Measurements from ENCODE around the gene ACVR1.
A peak's percentile ranks its signal among the peaks of the same experiment; 100 is the strongest.
"Not testable (repeated sequence)": the region's sequence is repeated elsewhere in the genome, so short reads cannot be mapped to it uniquely, and the experiment has no call there.

Gene ACVR1

DNA sequence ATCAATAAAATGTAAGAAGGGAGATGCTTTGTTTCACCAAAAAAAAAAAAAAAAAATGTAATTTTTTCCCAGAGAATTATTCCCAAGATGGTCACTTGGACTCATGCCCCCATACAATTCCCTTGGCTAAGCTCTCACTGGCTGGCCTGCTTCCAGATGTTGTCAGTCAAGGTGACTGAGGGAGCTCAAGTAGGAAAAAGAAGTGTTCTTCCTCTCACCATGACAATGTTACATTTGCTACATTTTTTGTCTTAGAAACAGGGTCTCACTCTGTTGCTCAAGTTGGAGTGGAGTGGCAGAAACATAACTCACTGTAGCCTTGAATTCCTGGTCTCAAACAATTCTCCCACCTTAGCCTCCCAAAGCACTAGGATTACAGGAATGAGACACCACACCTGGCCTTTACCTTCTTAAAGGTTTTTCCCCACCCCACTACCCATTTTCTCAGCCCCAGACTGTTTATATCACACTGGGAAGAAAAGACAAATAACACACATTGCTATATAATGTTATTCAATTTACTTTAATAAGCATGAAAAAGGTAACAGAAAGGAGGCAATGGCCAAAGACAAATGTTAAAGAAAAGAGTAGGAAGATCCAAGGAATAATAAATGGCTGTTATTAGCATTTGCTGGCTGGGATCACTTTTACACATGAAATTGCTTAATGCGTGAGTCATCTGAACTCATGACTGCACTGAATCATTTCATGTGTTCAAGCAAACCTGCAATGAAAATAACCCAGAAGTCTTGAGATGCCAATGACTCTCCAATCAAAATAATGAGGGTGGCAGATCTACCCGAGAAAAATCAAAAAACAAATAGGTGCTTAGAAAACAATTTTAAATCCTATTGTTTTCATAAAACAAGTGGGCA, 45.2 kb downstream of the ACVR1 start:
- H3K4me1 ChIP-seq (ENCODE audit: control insufficient read depth, insufficient read depth, low read length): peaks cover 40% of the 10 kb centered on the region
- H3K9me3 ChIP-seq (ENCODE audit: control insufficient read depth, insufficient read depth, low read length): no peaks in the 10 kb centered on the region
- H3K9ac ChIP-seq (ENCODE audit: low read depth, low read length): peak overlapping the region; percentile 46; the same call in 1 of the 2 replicates
- H3K4me3 ChIP-seq (ENCODE audit: low read depth, low read length): peak overlapping the region; percentile 31; the same call in 1 of the 2 replicates
- H3K27me3 ChIP-seq (ENCODE audit: control insufficient read depth, insufficient read depth, low read length): no peaks in the 10 kb centered on the region
- H3K27ac ChIP-seq (ENCODE audit: low read depth, low read length): peak overlapping the region; percentile 56
- no peaks in the 10 kb centered on the region for H3K36me3 ChIP-seq (ENCODE audit: control insufficient read depth, insufficient read depth, low read length)

GRCh38 chr2:157830266-157830665, 45.9 kb downstream of the ACVR1 start:
- Histone ChIP-seq H3K27ac (ENCODE audit: low read depth, low read length) (no peak overlapping the region), H3K9ac (ENCODE audit: low read depth, low read length) (no peak overlapping the region), H3K9me3 (ENCODE audit: control insufficient read depth, insufficient read depth, low read length) (no peaks in the 10 kb centered on the region), H3K27me3 (ENCODE audit: control insufficient read depth, insufficient read depth, low read length) (no peaks in the 10 kb centered on the region), H3K4me1 (ENCODE audit: control insufficient read depth, insufficient read depth, low read length) (peaks cover 36% of the 10 kb centered on the region), H3K4me3 (ENCODE audit: low read depth, low read length) (no peak overlapping the region), H3K36me3 (ENCODE audit: control insufficient read depth, insufficient read depth, low read length) (no peaks in the 10 kb centered on the region)

DNA sequence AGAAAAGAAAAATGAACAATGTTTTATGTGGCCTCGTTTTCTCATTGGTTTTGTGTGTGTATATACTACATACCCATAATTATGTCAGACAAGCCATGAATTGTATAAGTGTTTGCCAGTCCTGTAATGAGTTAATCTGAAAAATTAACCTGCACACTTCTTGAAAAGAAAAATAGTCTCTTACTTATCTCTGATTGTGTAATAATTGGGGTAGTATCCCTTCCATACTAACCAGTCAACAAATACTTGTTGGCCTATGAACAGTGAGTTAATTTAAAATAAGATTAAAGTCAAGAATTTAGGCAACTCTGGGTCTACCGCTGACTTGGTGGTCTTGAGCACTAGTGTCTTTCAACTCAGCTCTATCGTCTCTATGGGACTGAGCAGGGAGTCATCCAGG, 48.8 kb downstream of the ACVR1 start:
- Histone ChIP-seq H3K27me3 (ENCODE audit: control insufficient read depth, insufficient read depth, low read length) (no peaks in the 10 kb centered on the region), H3K9ac (ENCODE audit: low read depth, low read length) (no peak overlapping the region), H3K27ac (ENCODE audit: low read depth, low read length) (no peak overlapping the region), H3K4me1 (ENCODE audit: control insufficient read depth, insufficient read depth, low read length) (peaks cover 26% of the 10 kb centered on the region), H3K9me3 (ENCODE audit: control insufficient read depth, insufficient read depth, low read length) (no peaks in the 10 kb centered on the region), H3K4me3 (ENCODE audit: low read depth, low read length) (no peak overlapping the region), H3K36me3 (ENCODE audit: control insufficient read depth, insufficient read depth, low read length) (no peaks in the 10 kb centered on the region)

DNA sequence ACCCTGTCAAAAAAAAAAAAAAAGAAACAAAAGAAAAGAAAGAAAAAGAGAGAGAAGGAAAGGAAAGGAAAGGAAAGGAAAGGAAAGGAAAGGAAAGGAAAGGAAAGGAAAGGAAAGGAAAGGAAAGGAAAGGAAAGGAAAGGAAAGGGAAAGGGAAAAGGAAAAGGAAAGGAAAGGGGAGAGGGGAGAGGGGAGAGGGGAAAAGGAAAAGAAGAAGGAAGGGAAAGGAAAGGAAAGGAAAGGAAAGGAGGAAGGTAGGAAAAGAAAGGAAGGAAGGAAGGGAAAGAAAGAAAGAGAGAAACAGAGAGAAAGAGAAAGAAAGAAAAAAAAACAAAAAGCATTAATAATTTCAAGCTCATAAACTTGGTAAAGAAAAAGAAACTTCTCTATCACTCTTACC, 49.5 kb downstream of the ACVR1 start:
- H3K36me3 ChIP-seq (ENCODE audit: control insufficient read depth, insufficient read depth, low read length); H3K9me3 ChIP-seq (ENCODE audit: control insufficient read depth, insufficient read depth, low read length); H3K9ac ChIP-seq (ENCODE audit: low read depth, low read length); H3K27me3 ChIP-seq (ENCODE audit: control insufficient read depth, insufficient read depth, low read length); H3K4me3 ChIP-seq (ENCODE audit: low read depth, low read length); H3K27ac ChIP-seq (ENCODE audit: low read depth, low read length): not testable (repeated sequence)
- peaks cover 19% of the 10 kb centered on the region for H3K4me1 ChIP-seq (ENCODE audit: control insufficient read depth, insufficient read depth, low read length)

DNA sequence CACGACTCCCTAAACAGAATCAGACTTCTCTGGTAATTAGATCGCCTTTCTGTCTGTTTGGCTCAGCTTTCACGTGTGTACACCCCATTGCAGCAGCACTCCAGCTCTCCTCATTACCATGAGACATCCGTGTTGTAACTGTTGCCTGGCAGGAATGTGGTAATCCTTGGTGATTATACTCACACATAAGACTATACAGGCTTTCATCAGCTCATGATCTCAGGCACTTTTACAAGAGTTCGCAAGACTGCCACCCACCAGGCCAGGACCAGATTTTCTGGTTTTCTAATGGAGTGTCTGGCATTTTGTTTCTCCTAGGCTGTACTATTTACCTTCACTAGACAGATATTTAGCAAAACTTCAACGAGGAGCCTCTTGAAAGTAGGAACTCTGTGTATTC, 50.2 kb downstream of the ACVR1 start:
- H3K9ac ChIP-seq (ENCODE audit: low read depth, low read length): no peak overlapping the region

GRCh38 chr2:157822993-157823392, 53.1 kb downstream of the ACVR1 start:
- no peaks in the 10 kb centered on the region for H3K27me3 ChIP-seq (ENCODE audit: control insufficient read depth, insufficient read depth, low read length)
- 0 out of 2 replicates have a peak, but pooled peaks cover 5% of the 10 kb centered on the region for H3K36me3 ChIP-seq (ENCODE audit: control insufficient read depth, insufficient read depth, low read length)
- no peaks in the 10 kb centered on the region for H3K9me3 ChIP-seq (ENCODE audit: control insufficient read depth, insufficient read depth, low read length)
- H3K27ac ChIP-seq (ENCODE audit: low read depth, low read length): no peak overlapping the region
- H3K4me3 ChIP-seq (ENCODE audit: low read depth, low read length): no peak overlapping the region
- no peak overlapping the region for H3K9ac ChIP-seq (ENCODE audit: low read depth, low read length)
- peaks cover 7% of the 10 kb centered on the region; the same call in 1 of the 2 replicates for H3K4me1 ChIP-seq (ENCODE audit: control insufficient read depth, insufficient read depth, low read length)

More for the DNA sequence above, 50.2 kb downstream of the ACVR1 start:
- no peak overlapping the region for H3K4me3 ChIP-seq (ENCODE audit: low read depth, low read length)
- H3K36me3 ChIP-seq (ENCODE audit: control insufficient read depth, insufficient read depth, low read length): no peaks in the 10 kb centered on the region
- H3K27me3 ChIP-seq (ENCODE audit: control insufficient read depth, insufficient read depth, low read length): no peaks in the 10 kb centered on the region
- H3K27ac ChIP-seq (ENCODE audit: low read depth, low read length): no peak overlapping the region
- no peaks in the 10 kb centered on the region for H3K9me3 ChIP-seq (ENCODE audit: control insufficient read depth, insufficient read depth, low read length)
- peaks cover 11% of the 10 kb centered on the region for H3K4me1 ChIP-seq (ENCODE audit: control insufficient read depth, insufficient read depth, low read length)

DNA sequence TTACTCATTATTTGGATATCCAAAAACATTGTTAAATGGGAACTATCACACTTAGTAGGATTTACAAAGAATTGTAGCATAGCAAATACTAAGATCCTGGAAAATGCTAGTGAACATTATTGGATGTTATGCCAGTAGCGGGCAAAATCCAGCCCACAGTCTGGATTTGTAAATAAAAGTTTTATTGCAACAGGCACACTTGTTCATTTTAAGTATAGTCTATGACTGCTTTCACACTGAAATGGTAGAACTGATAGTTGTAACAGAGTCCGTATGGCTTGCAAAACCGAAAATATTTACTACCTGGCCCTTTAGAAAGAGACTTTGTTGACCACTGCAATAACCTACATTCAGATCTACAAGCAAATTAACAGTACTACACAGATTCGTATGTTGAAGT, 53.6 kb downstream of the ACVR1 start:
- no peaks in the 10 kb centered on the region for H3K9me3 ChIP-seq (ENCODE audit: control insufficient read depth, insufficient read depth, low read length)
- H3K27me3 ChIP-seq (ENCODE audit: control insufficient read depth, insufficient read depth, low read length): no peaks in the 10 kb centered on the region
- no peak overlapping the region for H3K4me3 ChIP-seq (ENCODE audit: low read depth, low read length)
- 0 out of 2 replicates have a peak, but pooled peaks cover 6% of the 10 kb centered on the region for H3K36me3 ChIP-seq (ENCODE audit: control insufficient read depth, insufficient read depth, low read length)
- no peak overlapping the region for H3K9ac ChIP-seq (ENCODE audit: low read depth, low read length)
- no peak overlapping the region for H3K27ac ChIP-seq (ENCODE audit: low read depth, low read length)
- H3K4me1 ChIP-seq (ENCODE audit: control insufficient read depth, insufficient read depth, low read length): peaks cover 4% of the 10 kb centered on the region; the same call in 1 of the 2 replicates

DNA sequence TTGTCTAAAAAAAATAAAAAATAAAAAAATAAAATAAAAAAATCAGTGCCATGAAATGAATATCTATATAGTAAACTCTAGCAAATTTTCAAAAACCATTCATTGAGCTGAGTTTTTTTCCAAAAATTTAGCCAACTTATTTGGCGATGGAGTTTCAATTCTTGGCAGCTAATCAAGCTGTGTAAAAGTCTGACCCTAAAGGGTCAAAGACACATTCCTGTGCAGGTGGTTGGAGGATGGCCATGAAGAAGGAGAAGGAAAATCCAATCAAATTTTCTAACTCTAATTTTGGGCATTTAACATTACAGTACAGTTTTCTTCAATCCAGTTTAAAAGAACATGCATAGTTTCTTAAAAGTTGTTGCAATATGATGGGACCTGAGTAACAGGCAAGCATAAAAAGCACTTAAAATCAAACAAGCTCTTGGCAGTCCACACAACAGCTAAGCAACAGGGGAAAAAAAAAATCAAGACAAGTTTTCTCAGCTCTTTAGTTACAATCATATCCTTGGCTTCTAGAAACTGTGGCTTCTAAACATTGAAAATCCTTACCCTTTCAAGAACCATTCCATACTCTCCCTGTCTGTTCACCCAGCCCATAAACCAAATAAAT, 54.5 kb downstream of the ACVR1 start:
- Histone ChIP-seq H3K27ac (ENCODE audit: low read depth, low read length) (no peak overlapping the region), H3K27me3 (ENCODE audit: control insufficient read depth, insufficient read depth, low read length) (no peaks in the 10 kb centered on the region), H3K4me1 (ENCODE audit: control insufficient read depth, insufficient read depth, low read length) (peaks cover 4% of the 10 kb centered on the region; the same call in 1 of the 2 replicates), H3K36me3 (ENCODE audit: control insufficient read depth, insufficient read depth, low read length) (peaks cover 12% of the 10 kb centered on the region), H3K9me3 (ENCODE audit: control insufficient read depth, insufficient read depth, low read length) (no peaks in the 10 kb centered on the region), H3K4me3 (ENCODE audit: low read depth, low read length) (no peak overlapping the region), H3K9ac (ENCODE audit: low read depth, low read length) (no peak overlapping the region)

GRCh38 chr2:157820193-157820592, 55.9 kb downstream of the ACVR1 start:
- no peak overlapping the region for H3K9ac ChIP-seq (ENCODE audit: low read depth, low read length)
- H3K9me3 ChIP-seq (ENCODE audit: control insufficient read depth, insufficient read depth, low read length): no peaks in the 10 kb centered on the region
- H3K4me1 ChIP-seq (ENCODE audit: control insufficient read depth, insufficient read depth, low read length): peaks cover 4% of the 10 kb centered on the region; the same call in 1 of the 2 replicates
- H3K36me3 ChIP-seq (ENCODE audit: control insufficient read depth, insufficient read depth, low read length): peaks cover 12% of the 10 kb centered on the region
- H3K27me3 ChIP-seq (ENCODE audit: control insufficient read depth, insufficient read depth, low read length): no peaks in the 10 kb centered on the region
- H3K4me3 ChIP-seq (ENCODE audit: low read depth, low read length): no peak overlapping the region
- H3K27ac ChIP-seq (ENCODE audit: low read depth, low read length): no peak overlapping the region

DNA sequence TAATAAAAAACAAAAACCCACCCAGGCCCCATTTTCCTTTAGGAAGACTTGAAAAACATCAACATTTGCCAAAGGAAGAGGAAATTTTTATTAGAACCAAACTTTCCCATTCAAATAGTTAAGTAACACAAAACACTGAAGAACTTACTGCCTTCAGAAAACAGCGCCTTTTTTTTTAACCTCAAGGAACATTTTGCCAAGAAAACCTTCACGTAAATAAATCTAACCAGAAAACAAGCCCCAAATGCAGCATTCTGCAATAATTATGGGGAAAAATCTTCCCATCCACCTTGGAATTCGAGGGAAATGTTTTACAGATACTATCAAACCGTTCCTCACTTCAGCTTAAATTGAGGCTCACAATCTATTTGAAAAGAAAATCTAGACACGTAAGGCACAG, 56.4 kb downstream of the ACVR1 start:
- H3K4me1 ChIP-seq (ENCODE audit: control insufficient read depth, insufficient read depth, low read length): peaks cover 4% of the 10 kb centered on the region; the same call in 1 of the 2 replicates
- no peaks in the 10 kb centered on the region for H3K27me3 ChIP-seq (ENCODE audit: control insufficient read depth, insufficient read depth, low read length)
- peaks cover 12% of the 10 kb centered on the region for H3K36me3 ChIP-seq (ENCODE audit: control insufficient read depth, insufficient read depth, low read length)
- H3K9me3 ChIP-seq (ENCODE audit: control insufficient read depth, insufficient read depth, low read length): no peaks in the 10 kb centered on the region
- H3K4me3 ChIP-seq (ENCODE audit: low read depth, low read length): no peak overlapping the region
- no peak overlapping the region for H3K9ac ChIP-seq (ENCODE audit: low read depth, low read length)
- no peak overlapping the region for H3K27ac ChIP-seq (ENCODE audit: low read depth, low read length)

- Histone ChIP-seq H3K4me3 (ENCODE audit: low read depth, low read length) (no peak overlapping the region), H3K4me1 (ENCODE audit: control insufficient read depth, insufficient read depth, low read length) (peaks cover 4% of the 10 kb centered on the region; the same call in 1 of the 2 replicates), H3K9ac (ENCODE audit: low read depth, low read length) (no peak overlapping the region), H3K27me3 (ENCODE audit: control insufficient read depth, insufficient read depth, low read length) (no peaks in the 10 kb centered on the region), H3K9me3 (ENCODE audit: control insufficient read depth, insufficient read depth, low read length) (no peaks in the 10 kb centered on the region), H3K27ac (ENCODE audit: low read depth, low read length) (no peak overlapping the region), H3K36me3 (ENCODE audit: control insufficient read depth, insufficient read depth, low read length) (peaks cover 12% of the 10 kb centered on the region)
Observed at GRCh38 chr2:157818227-157818626, 57.9 kb downstream of the ACVR1 start.
